RWPE1 (cell line): Measurements from ENCODE around the gene MCM5.
A peak's percentile ranks its signal among the peaks of the same experiment; 100 is the strongest.

Experiments used
- CTCF ChIA-PET: fragments of 350-600 bp; sonication (Branson Sonifier 250); formaldehyde crosslinking; extraction: SDS; loops from one replicate; lab custom pipeline; 2021; lab: Yijun Ruan, JAX
- POLR2A ChIA-PET: fragments of 400-600 bp; formaldehyde crosslinking; extraction: SDS; loops from one replicate; lab custom pipeline; 2020; ENCODE audit warnings: antibody characterized with exemption; ENCODE audit not compliant: low non-redundant PET; lab: Yijun Ruan, JAX
- DNase-seq: peaks from one replicate; pipeline ENCODE4 v3.0.0; 2012; ENCODE audit warnings: low spot score
- H3K27ac ChIP-seq: fragments of 450-650 bp; 2 replicates; pipeline ENCODE4 v1.5.1; 2017
- CTCF ChIP-seq: fragments of 450-650 bp; conservative IDR thresholded peaks from 2 replicates; pipeline ENCODE4 v1.5.1; 2017; ENCODE audit warnings: low read depth, mild to moderate bottlenecking

The MCM5 gene

GRCh38 chr22:35439365-35439717 is 39.4 kb downstream of the MCM5 start:
- ChIA-PET CTCF (no interaction called here), POLR2A (no interaction called here)
- TF ChIP-seq CTCF: no peak
- H3K27ac ChIP-seq: no peak overlapping the region
- DNase-seq: no peak

DNA sequence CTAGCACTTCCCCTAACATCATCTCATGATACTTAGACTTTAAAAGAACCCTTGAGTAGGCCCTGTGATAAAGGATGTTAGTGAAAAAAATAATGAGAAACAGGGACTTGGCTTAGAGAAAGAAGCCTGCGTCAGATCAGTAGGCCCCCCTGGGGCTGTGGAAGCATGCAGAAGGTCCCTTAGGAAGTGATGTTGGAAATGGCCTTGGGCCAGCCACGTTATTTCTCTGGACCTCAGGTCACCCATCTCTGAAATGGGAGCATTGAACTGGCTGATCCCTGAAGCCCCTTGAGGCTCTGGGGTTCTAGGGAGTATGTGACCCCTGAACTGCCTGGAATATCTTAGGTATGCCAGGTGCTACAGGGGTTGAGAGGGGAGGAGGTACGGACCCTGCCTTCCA is 40.2 kb downstream of the MCM5 start:
- TF ChIP-seq CTCF: no peak
- ChIA-PET CTCF (no interaction called here), POLR2A (no interaction called here)
- H3K27ac ChIP-seq: no peak overlapping the region
- DNase-seq: no peak

DNA sequence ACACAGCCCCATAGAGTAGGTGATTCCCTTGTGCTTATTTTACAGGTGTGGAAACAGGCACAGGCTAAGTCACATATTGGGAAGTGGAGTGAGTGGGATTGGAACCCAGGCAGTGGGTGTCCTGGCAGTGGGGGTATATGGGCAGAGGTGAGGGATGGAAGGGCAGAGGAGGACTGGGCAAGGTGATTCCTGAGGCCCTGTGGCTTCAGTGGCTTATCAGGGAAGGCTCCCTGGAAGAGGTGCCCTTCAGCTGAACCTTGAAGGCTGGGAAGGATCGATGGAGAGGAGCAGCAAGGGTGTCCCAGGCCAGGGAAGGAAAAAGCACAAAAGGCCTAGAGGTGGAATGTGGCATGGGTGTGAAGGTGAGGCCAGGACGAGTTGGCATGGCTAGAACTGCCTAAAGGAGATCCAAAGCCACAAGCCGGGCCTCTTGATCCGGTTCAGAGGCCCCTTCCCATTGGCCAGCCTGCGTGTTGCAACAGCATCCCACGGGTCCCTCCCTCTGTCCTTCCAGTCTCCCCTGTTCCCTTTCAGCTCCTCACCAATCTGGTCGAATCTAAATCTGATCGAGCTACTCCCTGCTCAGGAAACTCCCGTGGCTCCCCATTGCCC is 41.7 kb downstream of the MCM5 start:
- no peak for TF ChIP-seq CTCF
- H3K27ac ChIP-seq: peak overlapping the region; percentile 69; the same call in 1 of the 2 replicates
- no peak for DNase-seq
- ChIA-PET CTCF (no interaction called here), POLR2A (no interaction called here)

- ChIA-PET POLR2A (no interaction called here), CTCF (interaction anchor here (0.6 kb wide), 1 partner anchor 296 kb away, joined by 3 read pairs; no protein-coding TSS in a partner anchor)
- peak overlapping the region; percentile 69 for H3K27ac ChIP-seq
- TF ChIP-seq CTCF: no peak
- no peak for DNase-seq
Measured at GRCh38 chr22:35442471-35442870, 42.5 kb downstream of the MCM5 start.

DNA sequence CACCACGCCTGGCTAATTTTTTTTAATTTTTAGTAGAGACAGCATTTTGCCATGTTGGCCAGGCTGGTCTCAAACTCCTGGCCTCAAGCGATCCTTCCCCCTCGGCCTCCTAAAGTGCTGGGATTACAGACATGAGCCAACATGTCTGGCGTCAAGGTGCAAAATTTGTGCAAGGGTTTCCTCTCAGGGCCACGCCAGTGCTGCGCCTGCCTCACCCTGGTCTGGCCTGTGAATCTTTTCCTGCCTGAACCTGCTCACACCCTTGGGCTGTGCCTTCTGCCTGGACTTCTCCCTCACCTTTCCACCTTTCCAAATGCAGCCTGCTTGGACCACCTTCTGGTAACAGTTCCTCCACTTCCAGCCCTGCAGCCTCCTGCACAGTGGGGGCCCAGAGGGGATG is 43.4 kb downstream of the MCM5 start:
- ChIA-PET POLR2A (no interaction called here), CTCF (no interaction called here)
- DNase-seq: no peak
- H3K27ac ChIP-seq: peak overlapping the region; percentile 69
- TF ChIP-seq CTCF: no peak

GRCh38 chr22:35443790-35444684 is 44.1 kb downstream of the MCM5 start:
- H3K27ac ChIP-seq: peak overlapping the region; percentile 69
- POLR2A ChIA-PET: no interaction called here
- no peak for DNase-seq
- TF ChIP-seq CTCF: no peak
- CTCF ChIA-PET: no interaction called here
